Right lung (tissue), 5 donors: Measurements from ENCODE around the gene SOBP. TPM values are rescaled to one million over a fixed set of nuclear protein-coding genes. Genes with fewer than 3 reads are reported as not detected.

Experiments
- DNase-seq, 2 donors: peaks; one replicate each; pipeline ENCODE4 v3.0.0-alpha.2; 2013
- polyA plus RNA-seq, 5 donors: library from polyadenylated mRNA; unstranded; fragments of 120-200 nt; gene quantifications; one replicate each; pipeline versions ENCODE4 v1.2.1 to v1.2.3, GENCODE V29; 2013; ENCODE audit warnings: inconsistent platforms in 1 of 5, low replicate concordance in 1 of 5; ENCODE audit not compliant: insufficient read length in 5 of 5, insufficient read depth in 1 of 5

Gene SOBP
- polyA plus RNA-seq, 5 donors: 6.7 to 9.2 (median 7.5) TPM

DNA sequence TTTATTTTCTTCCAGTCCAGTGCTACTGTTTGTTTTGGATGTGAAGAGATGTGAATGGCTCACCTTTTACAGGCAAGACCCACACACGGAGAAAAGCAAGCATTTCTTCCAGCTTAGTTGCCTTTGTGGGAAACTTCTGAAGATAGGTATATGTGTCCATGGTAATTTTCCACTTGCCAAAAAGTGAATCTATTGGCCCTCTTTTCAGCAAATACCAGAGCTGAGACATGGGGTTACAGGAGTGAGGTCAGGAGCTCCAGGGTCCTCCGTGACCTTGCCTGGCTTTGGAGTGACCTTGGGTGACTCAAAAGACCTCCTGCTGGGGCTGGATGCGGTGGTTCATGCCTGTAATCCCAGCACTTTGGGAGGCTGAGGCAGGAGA lies 167.4 kb downstream of the SOBP start:
- no peak for DNase-seq

DNA sequence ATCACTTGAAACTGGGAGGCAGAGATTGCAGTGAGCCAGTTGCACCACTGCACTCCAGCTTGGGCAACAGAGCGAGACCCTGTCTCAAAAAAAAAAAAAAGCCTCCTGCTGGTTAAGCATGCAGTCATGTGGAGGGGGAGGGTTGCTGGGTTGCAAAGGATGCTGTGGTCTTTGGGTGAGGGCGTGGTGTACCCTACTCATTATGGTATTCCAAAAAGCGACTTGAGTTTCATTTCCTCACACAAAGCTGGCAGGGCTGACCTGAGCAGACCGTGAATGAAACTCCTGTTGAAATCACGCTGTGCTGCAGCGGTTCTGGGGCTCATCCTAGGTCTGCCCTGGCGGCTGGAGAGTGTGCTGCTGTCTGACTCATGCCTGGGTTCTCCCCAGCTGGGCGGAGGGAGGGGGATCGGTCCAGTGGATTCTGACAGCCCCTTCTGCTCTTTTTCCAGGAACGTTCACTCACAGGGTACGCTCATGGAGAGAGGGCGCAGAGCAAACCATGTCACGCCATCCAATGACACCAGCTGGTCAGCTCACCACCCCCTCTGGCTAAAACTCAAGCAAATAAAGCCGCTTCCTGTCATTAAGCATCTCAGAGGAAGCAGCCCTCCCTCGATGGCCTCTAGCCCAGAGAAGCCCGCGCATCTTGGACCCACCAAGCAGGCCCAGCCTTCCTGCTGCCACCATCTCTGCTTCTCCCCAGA lies 168.0 kb downstream of the SOBP start:
- DNase-seq: peak; percentile 81 to 85

DNA sequence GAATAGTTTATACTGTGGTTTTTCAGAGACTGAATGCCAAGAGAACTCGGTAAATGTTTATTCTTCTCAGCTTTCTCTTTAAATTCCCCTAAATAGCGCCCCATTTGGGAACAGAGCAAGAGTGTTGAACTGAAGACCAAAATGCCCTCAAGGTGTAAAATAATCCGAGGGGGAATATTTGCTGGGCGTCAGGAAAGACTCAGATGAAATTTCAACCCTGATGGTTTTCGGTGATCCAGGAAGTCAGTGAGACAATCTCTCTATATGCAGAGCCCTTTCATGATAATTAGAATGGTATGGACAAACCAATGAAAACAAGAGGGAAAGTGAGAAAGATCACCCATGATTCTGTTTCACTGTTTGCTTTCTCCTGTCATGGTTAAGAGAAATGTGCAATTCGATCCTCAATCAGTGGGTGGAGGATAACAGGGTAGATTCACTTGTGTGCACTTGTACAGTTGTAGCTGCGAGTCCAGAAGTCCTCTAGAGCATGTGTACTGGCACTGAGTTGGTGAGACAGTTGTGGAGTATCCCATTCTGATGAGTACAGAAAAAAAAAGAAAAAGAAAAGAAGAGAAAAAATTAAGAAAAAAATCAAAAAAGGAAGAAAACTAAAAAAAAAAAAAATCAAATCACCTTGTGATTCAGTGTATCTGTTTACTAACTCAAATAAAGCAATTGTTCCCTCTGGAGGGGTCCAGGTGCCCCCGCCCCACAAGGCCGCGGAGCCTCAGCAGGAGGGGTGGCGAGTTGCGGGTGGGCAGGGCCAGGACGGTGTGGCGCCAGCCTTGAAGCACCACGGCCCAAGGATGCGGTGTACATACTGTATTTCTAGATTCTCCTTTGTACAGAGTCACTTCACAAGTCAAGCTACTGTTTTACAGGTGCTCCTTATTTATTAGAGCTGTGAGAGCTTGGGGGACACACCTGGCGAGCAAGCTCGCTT lies 169.3 kb downstream of the SOBP start:
- no peak for DNase-seq

DNA sequence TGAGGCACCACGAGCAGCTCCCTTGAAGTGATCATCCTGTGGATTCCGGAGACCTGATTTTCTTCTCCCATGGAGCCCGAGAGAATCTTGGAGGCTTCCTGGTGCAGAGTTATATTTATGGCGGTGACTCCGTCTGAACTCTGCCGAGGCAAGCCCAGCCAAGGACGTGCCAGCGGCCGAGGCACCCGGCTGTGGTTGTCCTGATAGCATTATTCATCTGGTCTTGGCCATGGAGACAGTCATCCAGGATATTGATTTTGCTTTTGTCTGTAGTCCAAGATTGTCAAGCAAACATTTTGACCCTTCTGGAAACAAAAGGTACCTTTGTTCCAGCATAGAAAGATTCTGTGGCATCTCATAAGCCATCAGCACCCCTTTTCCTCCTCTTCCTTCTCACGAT lies 170.9 kb downstream of the SOBP start:
- no peak for DNase-seq

DNA sequence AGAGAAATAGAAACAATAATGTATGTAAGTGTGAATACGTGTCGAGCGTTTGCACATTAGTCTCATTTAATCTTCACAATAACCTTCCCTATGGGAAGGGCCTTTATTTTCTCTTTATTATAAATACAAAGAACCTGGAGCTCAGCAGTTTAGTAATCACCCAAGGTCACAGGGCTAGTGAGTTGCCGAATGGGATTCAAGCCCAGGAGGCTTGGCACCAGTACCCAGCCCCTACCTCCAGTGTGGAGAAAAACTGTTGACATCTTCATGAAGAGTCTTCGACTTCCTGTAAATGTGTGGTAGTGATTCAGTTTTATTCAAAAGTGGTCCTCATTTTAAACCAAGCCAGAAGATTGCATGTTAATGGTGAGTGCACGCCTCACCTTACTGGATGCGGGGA lies 171.4 kb downstream of the SOBP start:
- DNase-seq: no peak

DNA sequence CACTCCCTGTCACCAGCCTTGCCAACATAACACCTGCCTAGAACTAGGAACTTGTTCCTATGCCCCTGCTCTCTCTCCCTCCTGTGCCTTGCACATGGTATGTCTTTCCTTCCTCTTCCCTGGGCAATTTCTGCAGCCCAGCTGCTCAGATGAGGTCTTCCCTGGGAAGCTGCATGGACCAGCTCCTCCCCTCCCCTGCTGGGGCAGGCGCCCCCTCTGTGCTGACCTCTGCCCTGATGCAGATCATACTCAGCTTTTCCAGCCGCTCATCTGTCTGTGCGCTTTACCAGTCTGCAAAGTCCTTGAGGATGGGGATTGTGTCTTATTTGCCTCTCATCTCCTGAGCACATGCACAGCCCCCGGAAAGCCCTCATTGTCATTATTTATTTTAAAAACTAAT lies 172.4 kb downstream of the SOBP start:
- no peak for DNase-seq

DNA sequence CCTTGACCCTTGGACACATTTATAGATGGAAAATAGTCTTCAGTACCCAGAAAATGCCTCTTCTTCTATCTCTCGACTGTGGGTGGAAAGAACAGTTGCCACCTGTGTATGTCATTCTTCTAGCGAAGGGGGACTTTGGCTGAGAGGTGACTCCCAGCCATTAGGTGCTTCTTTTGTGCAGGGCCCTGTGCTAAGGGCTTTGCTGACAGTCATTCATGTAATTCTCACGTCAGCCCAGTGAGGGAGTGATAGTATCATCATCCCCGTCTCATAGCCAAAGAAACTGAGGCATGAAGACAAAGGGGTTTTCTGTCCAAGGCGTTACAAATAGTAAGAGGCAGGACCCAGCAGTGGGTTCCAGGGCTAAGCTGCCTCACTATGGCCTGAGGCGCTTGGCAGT lies 173.4 kb downstream of the SOBP start:
- DNase-seq: no peak

DNA sequence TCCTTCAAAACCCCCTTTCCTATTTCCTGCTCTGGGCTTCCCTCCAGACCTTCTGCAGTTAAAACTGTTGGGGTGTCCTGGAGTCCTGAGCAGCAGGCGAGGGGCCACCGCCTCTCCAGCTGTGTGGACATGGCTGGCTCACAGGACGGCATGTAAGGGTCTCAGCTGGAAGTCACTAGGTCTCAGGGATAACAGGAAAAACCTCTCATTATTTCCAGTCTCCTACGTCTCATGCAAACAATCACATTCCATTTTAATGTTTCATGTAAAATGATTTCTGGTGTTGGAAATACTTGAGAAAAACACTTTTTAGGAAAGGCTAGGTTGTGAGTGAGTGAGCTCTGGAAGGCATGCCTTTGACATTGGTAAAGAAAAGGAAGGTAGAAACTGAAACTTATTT lies 175.5 kb downstream of the SOBP start:
- DNase-seq: no peak

DNA sequence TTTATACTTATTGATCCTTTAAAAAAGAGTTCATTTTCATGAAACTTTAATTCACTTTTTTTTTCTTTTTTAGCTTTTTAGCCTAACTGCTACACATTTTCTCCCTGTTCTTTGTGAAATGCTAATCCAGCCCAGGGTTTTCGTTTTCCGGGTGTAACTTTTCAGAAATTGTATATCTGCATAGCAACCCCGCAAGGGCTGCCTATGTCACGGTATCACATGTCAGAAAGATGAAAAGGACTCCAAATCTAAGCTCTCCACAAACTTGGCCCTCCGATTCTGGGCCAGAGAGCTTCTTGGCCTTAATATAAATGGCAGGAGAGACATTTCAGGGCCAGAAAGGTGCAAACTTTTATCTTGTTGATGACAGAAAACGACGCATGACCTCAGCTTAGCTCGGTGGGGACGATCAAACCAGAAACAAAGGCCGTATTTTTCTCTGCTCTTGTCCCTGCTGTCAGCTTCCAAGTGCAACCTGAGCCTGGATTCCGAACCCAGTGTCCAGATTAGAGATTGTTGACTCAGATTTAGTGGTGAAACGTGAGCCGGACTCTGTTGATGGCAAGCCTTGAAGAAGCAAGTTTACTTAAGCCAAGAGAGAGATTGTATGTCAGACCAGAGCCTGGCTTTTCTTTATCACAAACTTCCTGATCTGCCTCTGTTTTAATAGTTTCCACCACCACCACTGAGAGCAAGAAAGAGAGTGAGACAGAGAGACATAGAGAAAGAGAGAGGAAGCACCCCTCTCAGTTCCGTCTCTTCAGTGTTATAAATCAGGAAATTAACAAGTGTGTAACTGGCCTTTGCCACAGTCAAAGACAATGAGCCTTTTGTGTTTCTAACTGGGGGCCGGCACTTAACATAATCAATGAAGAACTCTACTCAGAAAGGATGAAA lies 176.4 kb downstream of the SOBP start:
- DNase-seq: no peak

DNA sequence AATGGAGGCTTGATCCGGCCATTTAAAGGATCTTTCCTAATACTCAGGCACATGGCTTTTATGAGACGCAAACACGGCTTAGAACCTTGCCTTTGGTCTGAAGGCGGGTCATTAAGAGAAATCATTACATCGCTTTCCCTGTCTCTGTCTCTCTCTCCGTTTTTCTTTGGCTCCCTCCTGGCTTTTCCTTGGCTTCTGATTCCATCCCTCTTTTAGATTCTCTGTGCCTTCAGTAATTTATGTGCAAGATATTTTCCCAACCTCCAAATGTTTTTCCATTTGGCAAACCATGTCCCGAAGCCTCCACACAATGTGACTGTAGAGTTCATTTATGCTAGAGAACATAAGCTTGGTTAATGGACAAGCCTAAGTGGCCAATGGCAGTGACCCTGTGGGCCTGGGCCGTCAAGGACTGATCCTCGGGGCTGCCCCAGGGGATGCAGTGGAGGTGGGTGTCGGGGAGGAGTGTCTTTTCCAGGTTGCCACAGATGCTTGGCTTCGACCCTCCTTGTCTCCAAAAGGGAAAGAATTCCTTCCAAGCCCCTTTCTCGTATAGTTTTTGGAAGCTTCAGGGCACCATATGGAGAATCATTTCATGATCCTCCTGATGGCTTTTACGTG lies 177.2 kb downstream of the SOBP start:
- DNase-seq: no peak

DNA sequence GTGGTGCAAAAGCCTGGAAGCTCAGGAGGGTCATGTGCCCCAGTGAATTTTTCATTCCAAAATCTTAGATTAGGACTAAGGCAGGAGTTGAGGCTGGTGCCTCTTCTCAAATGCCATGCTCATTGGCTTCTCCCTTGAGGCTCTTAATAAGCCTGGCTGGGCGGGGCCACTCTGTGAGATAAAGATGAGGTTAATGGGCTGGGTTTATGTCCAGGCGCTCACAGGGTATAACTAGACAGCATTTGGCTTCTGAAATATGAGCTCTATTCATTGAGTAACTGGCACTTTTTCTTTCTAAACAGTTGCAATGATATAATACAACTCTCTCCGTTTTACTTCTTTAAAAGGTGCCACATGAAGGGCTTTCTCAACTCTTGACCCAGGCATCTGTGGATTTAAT lies 177.9 kb downstream of the SOBP start:
- DNase-seq: no peak

DNA sequence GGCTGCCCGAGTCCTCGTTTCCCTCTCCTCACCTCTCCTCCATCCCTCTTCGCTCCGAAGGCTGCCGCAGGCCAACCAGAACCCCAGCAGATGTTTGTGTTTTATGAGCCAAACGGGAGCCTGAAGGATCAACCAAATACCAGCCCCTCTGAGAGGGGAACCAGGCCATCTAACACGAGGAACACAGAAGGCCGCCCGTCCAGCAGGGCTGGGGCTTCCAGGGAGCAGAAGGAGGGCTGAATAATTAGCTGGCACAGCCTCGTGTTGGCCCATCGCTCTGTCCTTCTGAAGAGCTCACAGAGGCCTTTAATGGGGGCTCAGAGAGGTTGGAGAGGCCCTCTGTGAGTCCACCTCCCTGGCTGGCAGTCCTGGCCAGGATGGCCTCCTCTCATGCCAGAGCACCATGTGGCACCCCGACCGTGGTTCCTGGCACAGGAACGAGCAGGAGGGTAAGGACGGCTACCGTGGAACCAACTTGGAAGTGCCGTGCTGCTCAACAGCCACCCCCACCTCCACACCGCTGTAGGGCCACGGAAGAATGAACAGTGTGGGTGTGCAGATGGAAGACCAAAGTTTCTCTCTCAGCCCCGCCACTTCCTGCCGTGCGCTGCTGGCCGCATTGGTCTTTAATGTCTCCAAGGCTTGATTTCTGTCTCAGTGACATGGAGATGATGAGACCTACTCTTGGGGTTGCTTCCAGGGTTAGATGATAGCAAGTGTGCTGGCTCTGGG lies 179.0 kb downstream of the SOBP start:
- no peak for DNase-seq

DNA sequence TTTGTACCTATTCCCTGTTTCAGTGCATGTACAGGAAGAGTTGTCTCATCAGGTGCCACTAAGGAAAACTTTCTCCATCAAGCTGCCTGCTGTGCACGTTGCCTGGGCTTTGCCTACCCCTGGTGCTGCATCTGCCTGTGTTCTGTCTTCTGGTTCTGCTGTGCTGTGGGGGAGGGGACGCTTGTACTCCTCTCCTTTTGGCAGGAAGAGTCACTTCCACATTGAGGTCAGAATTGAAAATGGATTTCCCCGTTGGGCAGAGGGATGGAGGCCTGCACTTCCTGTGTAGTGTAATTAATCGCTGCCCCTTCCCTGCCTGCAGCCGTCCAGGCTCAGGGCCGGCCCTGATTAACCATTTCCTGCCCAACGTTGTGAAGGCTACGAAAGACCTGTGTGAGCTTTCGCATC lies 180.9 kb downstream of the SOBP start:
- DNase-seq: peak in 1 of 2 donors; percentile 60

DNA sequence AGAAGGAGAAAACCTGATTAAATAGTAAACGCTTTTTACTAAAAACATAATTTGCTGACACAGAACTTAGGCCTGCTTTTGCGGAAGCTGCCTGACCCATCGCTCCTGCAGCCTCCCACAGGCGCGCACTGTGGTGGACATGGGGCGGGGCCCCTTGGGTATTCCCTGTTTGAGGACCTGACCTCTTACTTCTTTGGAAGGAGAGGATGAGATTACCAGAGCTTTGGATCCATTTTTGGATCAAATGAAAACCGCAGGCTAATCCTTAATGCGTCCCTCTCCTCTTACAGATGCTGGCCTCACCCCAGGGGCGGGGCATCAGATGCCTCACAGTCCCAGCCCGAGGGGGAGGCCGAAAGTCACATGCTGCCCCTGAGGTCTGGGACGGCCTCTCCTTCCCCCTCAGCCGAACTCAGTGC lies 183.2 kb downstream of the SOBP start:
- no peak for DNase-seq

DNA sequence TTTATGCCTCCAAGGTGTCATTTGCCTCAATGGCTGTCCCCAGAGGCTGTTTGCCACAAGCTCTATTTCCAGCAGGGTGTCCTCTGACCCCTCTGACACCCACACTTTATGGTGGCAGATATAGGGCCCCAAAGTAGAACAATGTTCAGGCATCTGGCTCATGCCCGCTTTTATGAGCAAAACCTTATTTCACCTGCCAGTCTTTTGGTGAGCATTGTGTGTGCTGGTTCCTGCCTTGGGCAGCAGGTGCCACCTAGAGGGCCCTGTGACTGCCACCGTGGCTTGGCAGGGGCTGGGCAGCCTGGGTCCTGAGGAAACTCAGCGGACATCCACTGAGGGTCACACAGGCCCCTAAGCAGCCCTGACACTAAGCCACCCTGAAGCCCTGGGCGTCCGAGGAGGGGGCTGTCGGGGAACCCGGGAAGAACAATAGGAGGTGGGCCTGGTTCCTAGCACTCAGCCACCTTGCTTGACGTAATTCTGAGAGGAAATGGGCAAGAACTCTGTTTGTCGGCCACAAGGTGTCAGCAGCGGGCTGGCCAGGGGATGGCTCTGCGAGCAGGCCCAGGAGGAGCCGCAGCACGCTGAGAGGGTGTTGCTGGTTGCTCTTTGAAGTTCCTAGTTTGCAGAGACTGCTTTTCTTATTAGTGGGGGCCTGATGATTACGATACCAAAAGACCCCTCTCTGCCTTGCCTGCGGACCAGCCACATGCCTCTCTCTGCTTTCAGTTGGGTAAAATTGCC lies 185.2 kb downstream of the SOBP start:
- peak; percentile 82 to 83 for DNase-seq

DNA sequence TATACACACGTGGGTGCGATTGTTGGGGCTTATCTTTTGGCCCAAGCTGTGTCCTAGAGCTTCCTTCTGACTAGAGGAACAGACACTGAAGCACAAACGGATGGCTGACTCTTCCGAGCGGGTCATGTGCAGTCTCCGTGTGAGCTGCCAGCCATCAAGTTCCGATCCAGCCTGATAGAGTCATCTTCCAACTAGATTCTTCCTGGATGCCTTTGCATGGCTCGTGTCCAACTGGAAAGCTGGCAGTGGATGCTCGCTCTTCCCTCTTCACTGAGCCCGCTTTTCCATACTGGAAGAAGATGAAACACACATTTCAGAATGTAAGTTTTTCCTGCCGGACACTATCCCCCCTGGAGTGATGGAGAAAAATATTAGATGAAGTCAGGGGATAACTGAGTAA lies 186.1 kb downstream of the SOBP start:
- no peak for DNase-seq

DNA sequence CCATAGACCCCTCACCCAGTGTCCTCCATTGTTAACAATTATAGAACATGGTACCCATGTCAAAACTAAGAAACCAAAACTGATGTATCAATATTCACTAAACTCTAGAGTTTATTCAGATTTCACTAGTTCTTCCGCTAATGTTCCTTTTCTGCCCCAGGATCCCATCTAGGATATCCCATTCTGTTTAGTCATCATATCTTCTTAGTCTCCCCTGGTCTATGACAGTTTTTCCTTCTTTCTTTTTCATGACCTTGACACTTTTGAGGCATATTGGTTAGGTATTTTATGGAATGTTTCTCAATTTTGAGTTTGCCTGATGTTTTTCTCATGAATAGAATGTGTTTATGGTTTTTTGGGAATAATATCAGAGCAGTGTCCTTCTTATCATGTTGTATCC lies 187.5 kb downstream of the SOBP start:
- no peak for DNase-seq

DNA sequence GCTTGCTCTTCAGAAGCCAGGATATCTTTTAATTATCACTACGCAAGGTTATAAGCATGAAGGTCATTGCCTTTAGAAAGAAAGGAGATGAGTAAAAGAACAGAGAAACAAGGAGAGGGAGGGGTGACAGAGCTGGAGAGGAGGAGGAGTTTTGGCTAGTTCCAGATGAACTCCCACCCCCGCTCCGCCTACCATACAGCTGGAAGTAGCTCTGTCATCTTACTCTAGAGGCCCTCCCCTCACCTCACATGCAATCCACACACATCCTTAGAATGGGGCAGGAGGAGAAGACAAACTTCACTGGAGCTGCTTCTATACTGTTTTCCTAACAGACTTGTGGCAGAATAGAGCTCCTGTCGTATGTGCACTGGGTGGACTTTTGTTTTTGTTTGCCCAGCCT lies 189.5 kb downstream of the SOBP start:
- no peak for DNase-seq

DNA sequence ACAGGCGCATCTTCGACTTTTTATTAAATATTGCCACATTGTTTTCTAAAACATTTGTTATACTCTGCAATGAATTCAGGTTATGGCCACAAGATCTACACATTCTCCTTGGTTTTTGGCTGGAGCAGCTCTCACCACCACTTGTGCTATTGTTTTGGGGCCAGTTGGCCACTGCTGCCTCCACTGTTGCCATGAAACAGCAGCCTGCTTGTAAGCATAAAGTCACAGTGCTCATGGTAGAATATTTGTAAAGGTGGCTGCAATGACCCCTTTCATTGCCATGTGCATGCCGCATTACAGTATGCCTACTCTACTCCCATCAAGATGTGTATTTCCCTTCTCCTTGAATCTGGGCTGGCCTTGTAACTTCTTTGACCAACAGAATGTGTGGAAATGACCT lies 192.8 kb downstream of the SOBP start:
- DNase-seq: no peak

DNA sequence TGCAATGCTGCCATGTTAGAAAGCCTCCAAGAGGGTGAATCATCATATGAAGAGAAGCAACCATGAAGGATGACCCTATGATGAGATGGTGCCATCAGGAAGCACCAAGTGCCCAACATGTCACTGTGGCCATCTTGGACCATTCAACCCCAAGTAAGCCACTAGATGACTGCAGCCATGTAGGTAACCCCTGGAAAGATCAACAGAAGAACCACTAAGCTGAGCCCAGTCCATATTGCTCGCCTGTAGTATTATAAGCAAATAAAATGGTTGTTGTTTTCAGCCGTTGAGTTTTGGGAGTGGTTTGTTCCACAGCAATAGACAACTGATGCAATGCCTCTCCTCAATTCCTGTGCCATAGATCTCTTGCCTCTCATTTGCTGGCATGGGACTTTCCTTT lies 193.3 kb downstream of the SOBP start:
- DNase-seq: no peak
